ENCODE measurements around the gene ZNF827. TPM values are rescaled to one million over a fixed set of nuclear protein-coding genes. Genes with fewer than 3 reads are reported as not detected.

The ZNF827 gene
- total RNA-seq, 1 experiment from 2014 or later, result 29.4 TPM

DNA sequence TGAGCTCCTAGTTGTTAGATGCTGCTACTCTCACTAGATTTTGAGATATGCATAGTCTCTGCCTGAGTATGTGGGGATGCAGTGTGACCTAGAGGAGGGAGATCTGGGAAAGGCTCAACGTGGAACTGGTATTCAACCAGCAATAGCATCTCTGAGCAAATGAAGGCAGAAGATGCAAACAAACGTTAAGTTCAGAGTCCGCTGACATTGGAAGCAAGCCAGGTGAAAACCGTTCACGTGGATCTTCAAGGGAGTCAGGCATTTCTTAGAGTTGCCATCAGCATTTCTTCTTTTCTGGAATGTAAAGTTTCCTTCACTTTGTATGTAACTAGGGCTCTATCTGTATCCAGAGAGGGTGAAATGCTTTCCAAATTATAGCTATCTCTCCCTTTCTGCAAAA is 198.8 kb downstream of the ZNF827 start:
- H4K20me1 ChIP-seq (ENCODE audit: control insufficient read depth, insufficient read depth, insufficient read length), result no peaks in the 10 kb centered on the region

More for the DNA sequence above, 198.8 kb downstream of the ZNF827 start:
- DNase-seq, result no peak
- Histone ChIP-seq H3K23ac (ENCODE audit: insufficient read length, low read depth, low read length) (no peak overlapping the region), H3K9me3 (ENCODE audit: control insufficient read depth, low read depth, low read length) (no peaks in the 10 kb centered on the region), H3K18ac (ENCODE audit: insufficient read length, low read depth, low read length) (no peak overlapping the region), H4K8ac (replicated peaks; ENCODE audit: insufficient read length, low read depth, low read length) (no peak overlapping the region), H2AK5ac (ENCODE audit: insufficient read length, low read length) (no peak overlapping the region), H3K27ac (ENCODE audit: insufficient read length, low read depth, low read length) (no peak overlapping the region), H2BK120ac (ENCODE audit: low read depth, low read length, poor library complexity, severe bottlenecking) (no peak overlapping the region), H3T11ph (ENCODE audit: low read length) (no peak overlapping the region), H3K27me3 (ENCODE audit: insufficient read depth, low read length) (no peaks in the 10 kb centered on the region), H3K4me1 (ENCODE audit: insufficient read depth, low read length) (peaks cover 9% of the 10 kb centered on the region), H2BK5ac (ENCODE audit: insufficient read length, low read length) (no peak overlapping the region), H3K14ac (ENCODE audit: insufficient read depth, low read length) (no peak overlapping the region), H4K91ac (ENCODE audit: insufficient read length, low read depth, low read length) (no peak overlapping the region), H3K4me2 (ENCODE audit: insufficient read depth, insufficient read length, low read length) (no peak overlapping the region), H3K23me2 (ENCODE audit: insufficient read length, low read depth, low read length, poor library complexity, severe bottlenecking) (no peaks in the 10 kb centered on the region), H2BK12ac (ENCODE audit: insufficient read length, low read depth, low read length) (no peak overlapping the region), H2BK20ac (ENCODE audit: low read depth, low read length, poor library complexity, severe bottlenecking) (no peak overlapping the region), H3K79me2 (ENCODE audit: insufficient read depth, low read length) (no peaks in the 10 kb centered on the region), H3K9ac (ENCODE audit: extremely low read depth, insufficient read length, low read length) (no peak overlapping the region), H2BK15ac (ENCODE audit: low read depth, low read length) (no peak overlapping the region), H4K5ac (ENCODE audit: insufficient read length, low read depth, low read length) (no peak overlapping the region), H2AFZ (ENCODE audit: low read length) (no peak overlapping the region), H3K4ac (ENCODE audit: low read depth, low read length) (no peak overlapping the region), H3K79me1 (ENCODE audit: insufficient read depth, low read depth, low read length, poor library complexity, severe bottlenecking) (no peaks in the 10 kb centered on the region), H3K56ac (ENCODE audit: insufficient read length, low read depth, low read length) (no peak overlapping the region)
- no peak overlapping the region for H3K27ac Mint-ChIP-seq
- no peak overlapping the region for H3K4me3 Mint-ChIP-seq
- peaks cover 0 to 5% (median 2%) of the 10 kb centered on the region in 3 experiments; a peak in 2 of 7 replicates for H3K36me3 Mint-ChIP-seq (ENCODE audit: insufficient read depth in 1 of 3, low read depth in 3 of 3)
- WGBS (ENCODE audit: extremely low coverage, insufficient read length, low lambda C conversion rate), result no CpG with 5 or more reads among the region's 5 CpGs
- peaks cover 11 to 13% of the 10 kb centered on the region in 2 experiments for H3K4me1 Mint-ChIP-seq
- TF ChIP-seq, protein P1, sequence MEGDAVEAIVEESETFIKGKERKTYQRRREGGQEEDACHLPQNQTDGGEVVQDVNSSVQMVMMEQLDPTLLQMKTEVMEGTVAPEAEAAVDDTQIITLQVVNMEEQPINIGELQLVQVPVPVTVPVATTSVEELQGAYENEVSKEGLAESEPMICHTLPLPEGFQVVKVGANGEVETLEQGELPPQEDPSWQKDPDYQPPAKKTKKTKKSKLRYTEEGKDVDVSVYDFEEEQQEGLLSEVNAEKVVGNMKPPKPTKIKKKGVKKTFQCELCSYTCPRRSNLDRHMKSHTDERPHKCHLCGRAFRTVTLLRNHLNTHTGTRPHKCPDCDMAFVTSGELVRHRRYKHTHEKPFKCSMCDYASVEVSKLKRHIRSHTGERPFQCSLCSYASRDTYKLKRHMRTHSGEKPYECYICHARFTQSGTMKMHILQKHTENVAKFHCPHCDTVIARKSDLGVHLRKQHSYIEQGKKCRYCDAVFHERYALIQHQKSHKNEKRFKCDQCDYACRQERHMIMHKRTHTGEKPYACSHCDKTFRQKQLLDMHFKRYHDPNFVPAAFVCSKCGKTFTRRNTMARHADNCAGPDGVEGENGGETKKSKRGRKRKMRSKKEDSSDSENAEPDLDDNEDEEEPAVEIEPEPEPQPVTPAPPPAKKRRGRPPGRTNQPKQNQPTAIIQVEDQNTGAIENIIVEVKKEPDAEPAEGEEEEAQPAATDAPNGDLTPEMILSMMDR (conservative IDR thresholded peaks at IDR 0.05), result no peak
- no peaks in the 10 kb centered on the region; the same call in 1 of the 2 replicates for H3K27me3 Mint-ChIP-seq (ENCODE audit: low read depth)
- H3K9me3 Mint-ChIP-seq, result no peaks in the 10 kb centered on the region

Measured in H9 (cell line).